ENCODE results near the gene SUCLG1. TPM values are rescaled to one million over a fixed set of nuclear protein-coding genes. Genes with fewer than 3 reads are reported as not detected.
A peak's percentile ranks its signal among the peaks of the same experiment; 100 is the strongest.

SUCLG1 gene
- total and polyA plus RNA-seq, 10 of the 15 experiments (the other 5 are each of a cell fraction or from before 2014, with no cell fraction given), result 75.4 to 197 (median 93.6) TPM

GRCh38 chr2:84373866-84374265 lies 85.2 kb downstream of the SUCLG1 start:
- BruUV-seq (replicated peaks), result no TSS peak
- ChIA-PET RAD21 (ENCODE audit: unreplicated experiment) (interaction anchor here (0.8 kb wide), 1 partner anchor 124 kb away, joined by 3 read pairs; no protein-coding TSS in a partner anchor), SMC1A (ENCODE audit: uncharacterized antibody, unreplicated experiment) (no interaction called here), CTCF (interaction anchor here (1.1 kb wide), 1 partner anchor 69 kb away, joined by 3 read pairs; no protein-coding TSS in a partner anchor), POLR2A (no interaction called here)
- Histone ChIP-seq H3K9me3 (replicated peaks; ENCODE audit: control insufficient read depth, insufficient read depth, low read length) (no peaks in the 10 kb centered on the region), H3K4me1 (ENCODE audit: control insufficient read depth, insufficient read depth, low read length) (no peaks in the 10 kb centered on the region), H3K4me3 (no peak overlapping the region), H3K9ac (ENCODE audit: control insufficient read depth, insufficient read depth, low read length) (no peak overlapping the region), H3K27me3 (replicated peaks in 1 of 2; ENCODE audit: control insufficient read depth in 2 of 2, insufficient read depth in 2 of 2, low read length in 1 of 2) (no peaks in the 10 kb centered on the region), H3K27ac (ENCODE audit: control insufficient read depth, insufficient read depth) (no peak overlapping the region), H3K36me3 (ENCODE audit: control insufficient read depth in 2 of 2, insufficient read depth in 2 of 2, low read length in 1 of 2) (no peaks in the 10 kb centered on the region), H2AFZ (ENCODE audit: control insufficient read depth, low read depth, low read length) (no peak overlapping the region), H4K20me1 (ENCODE audit: control insufficient read depth, insufficient read depth) (no peaks in the 10 kb centered on the region), H3K4me2 (ENCODE audit: control insufficient read depth, insufficient read depth) (no peak overlapping the region), H3K79me2 (ENCODE audit: control insufficient read depth, insufficient read depth, low read length) (no peaks in the 10 kb centered on the region)
- WGBS (ENCODE audit: insufficient coverage, insufficient replicate concordance, low lambda C conversion rate, missing lambda C conversion rate), result 45% methylated on average over 5 of the region's 5 CpGs
- in situ Hi-C loops (cut with MboI) (no loop called here), intact Hi-C loops (cut with micrococcal nuclease; ENCODE audit: unreplicated experiment) (no loop called here)
- ATAC-seq, result no peak
- TF ChIP-seq NKRF (conservative IDR thresholded peaks at IDR 0.05) (no peak), ZNF384 (IDR thresholded peaks at IDR 0.05; ENCODE audit: borderline replicate concordance, low read depth, low read length) (no peak), ZNF592 (IDR thresholded peaks at IDR 0.05) (no peak), RUNX3 (IDR thresholded peaks at IDR 0.05; ENCODE audit: low read length) (no peak), ZBTB40 (IDR thresholded peaks at IDR 0.05; ENCODE audit: borderline replicate concordance) (0 out of 2 replicates have a peak, but pooled peaks have one; percentile 18)
- FAIRE-seq, result no peak
- no peak for DNase-seq (ENCODE audit: low read depth, low spot score)

All from GM12878 (cell line).